CD14-positive monocyte (primary cell): ENCODE data around the gene KLHL10. TPM values are rescaled to one million over a fixed set of nuclear protein-coding genes. Genes with fewer than 3 reads are reported as not detected.

Experiments
- DNase-seq, 3 donors: peaks; one replicate each; pipeline ENCODE4 v3.0.0-alpha.2; 2011 to 2022
- H2AFZ ChIP-seq: 2 replicates; pipeline ENCODE4 v1.6.0; 2012; ENCODE audit warnings: mild to moderate bottlenecking, low read depth, low read length, inconsistent platforms; ENCODE audit not compliant: insufficient read depth, poor library complexity, severe bottlenecking
- H3K27ac ChIP-seq, 2 donors: 1 replicate in 1 of 2; 2 replicates in 1 of 2; pipeline ENCODE4 v1.5.1; 2012 to 2013; ENCODE audit warnings: low read length in 2 of 2, control low read depth in 1 of 2, inconsistent platforms in 1 of 2, low read depth in 1 of 2, mild to moderate bottlenecking in 1 of 2
- H3K27me3 ChIP-seq, 2 donors: one replicate each; pipeline versions ENCODE4 v1.6.0 to v1.6.1; 2011 to 2013; ENCODE audit warnings: low read length in 2 of 2; ENCODE audit not compliant: control insufficient read depth in 2 of 2, insufficient read depth in 2 of 2
- H3K36me3 ChIP-seq, 2 donors: replicated peaks in 1 of 2; 1 replicate in 1 of 2; 2 replicates in 1 of 2; pipeline versions ENCODE4 v1.5.1 to v1.6.1; 2012 to 2013; ENCODE audit warnings: low read length in 2 of 2, control low read depth in 1 of 2, inconsistent platforms in 1 of 2, mild to moderate bottlenecking in 1 of 2; ENCODE audit not compliant: insufficient read depth in 2 of 2, control insufficient read depth in 1 of 2
- H3K4me1 ChIP-seq, 2 donors: 1 replicate in 1 of 2; 2 replicates in 1 of 2; pipeline versions ENCODE4 v1.5.1 to v1.6.1; 2012 to 2013; ENCODE audit warnings: low read length in 2 of 2, control low read depth in 1 of 2, inconsistent platforms in 1 of 2, mild to moderate bottlenecking in 1 of 2, moderate library complexity in 1 of 2; ENCODE audit not compliant: insufficient read depth in 2 of 2, control insufficient read depth in 1 of 2
- H3K4me2 ChIP-seq: replicated peaks from 2 replicates; pipeline ENCODE3; 2012; ENCODE audit warnings: low read length, moderate library complexity, mild to moderate bottlenecking; ENCODE audit not compliant: poor library complexity, severe bottlenecking; ENCODE audit errors: extremely low read depth
- H3K4me3 ChIP-seq, 3 experiments: fragments of 200-600 bp in 1 of 3; sonication (generic) in 1 of 3; replicated peaks in 1 of 3; 1 replicate in 2 of 3; 2 replicates in 1 of 3; pipeline ENCODE4 v1.5.1; 2011 to 2013; ENCODE audit warnings: low read length in 3 of 3, mild to moderate bottlenecking in 3 of 3, control low read depth in 2 of 3, low read depth in 2 of 3, inconsistent platforms in 1 of 3, moderate library complexity in 1 of 3
- H3K79me2 ChIP-seq: 2 replicates; pipeline ENCODE4 v1.6.0; 2012; ENCODE audit warnings: mild to moderate bottlenecking, control low read depth, inconsistent platforms, low read length, moderate library complexity; ENCODE audit not compliant: insufficient read depth
- H3K9ac ChIP-seq: 2 replicates; pipeline ENCODE4 v1.6.0; 2017; ENCODE audit warnings: low read length, mild to moderate bottlenecking; ENCODE audit not compliant: insufficient read depth, poor library complexity, severe bottlenecking
- H3K9me3 ChIP-seq, 2 donors: replicated peaks in 1 of 2; 1 replicate in 1 of 2; 2 replicates in 1 of 2; pipeline versions ENCODE4 v1.5.1 to v1.6.1; 2012 to 2013; ENCODE audit warnings: low read length in 2 of 2, control low read depth in 1 of 2; ENCODE audit not compliant: control insufficient read depth in 1 of 2, insufficient read depth in 1 of 2
- H4K20me1 ChIP-seq: 2 replicates; pipeline ENCODE4 v1.6.0; 2012; ENCODE audit warnings: mild to moderate bottlenecking, low read length, control low read depth, moderate library complexity; ENCODE audit not compliant: insufficient read depth
- H3K27ac Mint-ChIP-seq, 7 donors: one replicate each; pipeline ENCODE4 v1.8.0; 2020; ENCODE audit warnings: mild to moderate bottlenecking in 7 of 7, mixed read lengths in 7 of 7, moderate library complexity in 6 of 7, inconsistent platforms in 2 of 7
- H3K27me3 Mint-ChIP-seq, 3 donors: one replicate each; pipeline ENCODE4 v1.8.0; 2021 to 2022; ENCODE audit warnings: low read depth in 3 of 3, mild to moderate bottlenecking in 3 of 3, mixed read lengths in 3 of 3, moderate library complexity in 3 of 3, inconsistent platforms in 1 of 3
- H3K36me3 Mint-ChIP-seq, 2 donors: one replicate each; pipeline ENCODE4 v1.8.0; 2020; ENCODE audit warnings: mixed read lengths in 2 of 2, inconsistent platforms in 1 of 2, mild to moderate bottlenecking in 1 of 2
- H3K4me1 Mint-ChIP-seq: one replicate; pipeline ENCODE4 v1.8.0; 2020; ENCODE audit warnings: mild to moderate bottlenecking, mixed read lengths
- H3K4me3 Mint-ChIP-seq, 2 donors: one replicate each; pipeline ENCODE4 v1.8.0; 2020; ENCODE audit warnings: mild to moderate bottlenecking in 2 of 2, mixed read lengths in 2 of 2, moderate library complexity in 1 of 2
- H3K9me3 Mint-ChIP-seq, 7 donors: one replicate each; pipeline ENCODE4 v1.8.0; 2020 to 2022; ENCODE audit warnings: mixed read lengths in 7 of 7, mild to moderate bottlenecking in 6 of 7, moderate library complexity in 6 of 7, inconsistent platforms in 2 of 7
- WGBS: methylation state at CpG from one replicate; pipeline ENCODE4 v1.1.5; 2013; ENCODE audit warnings: missing lambda C conversion rate; ENCODE audit not compliant: insufficient coverage; 5-methylcytosine and 5-hydroxymethylcytosine counted together
- intact Hi-C, 2 donors: fragments of 100-400 bp; cut with micrococcal nuclease; formaldehyde crosslinking; loops; one replicate each; pipeline versions ENCODE4 v1.15.0 to v1.15.1; 2023
- polyA plus RNA-seq, 3 donors: library from polyadenylated mRNA; depleted of rRNA in 1 of 3; unstranded in 2 of 3; stranded (reverse) in 1 of 3; fragments of 300-500 nt in 2 of 3; fragments of >200 nt in 1 of 3; fragmentation: Illumina TruSeq in 2 of 3; gene quantifications; 1 replicate in 2 of 3; 2 replicates in 1 of 3; pipeline ENCODE4 v1.2.3, GENCODE V29; 2012 to 2021
- TF ChIP-seq, protein P1 (sequence below): fragments of 200-600 bp; IDR thresholded peaks from one replicate; pipeline ENCODE4 v1.8.0; 2022; ENCODE audit warnings: antibody characterized with exemption, mild to moderate bottlenecking

Gene KLHL10
- polyA plus RNA-seq, 3 donors = 0.15 TPM; not detected in 2

DNA sequence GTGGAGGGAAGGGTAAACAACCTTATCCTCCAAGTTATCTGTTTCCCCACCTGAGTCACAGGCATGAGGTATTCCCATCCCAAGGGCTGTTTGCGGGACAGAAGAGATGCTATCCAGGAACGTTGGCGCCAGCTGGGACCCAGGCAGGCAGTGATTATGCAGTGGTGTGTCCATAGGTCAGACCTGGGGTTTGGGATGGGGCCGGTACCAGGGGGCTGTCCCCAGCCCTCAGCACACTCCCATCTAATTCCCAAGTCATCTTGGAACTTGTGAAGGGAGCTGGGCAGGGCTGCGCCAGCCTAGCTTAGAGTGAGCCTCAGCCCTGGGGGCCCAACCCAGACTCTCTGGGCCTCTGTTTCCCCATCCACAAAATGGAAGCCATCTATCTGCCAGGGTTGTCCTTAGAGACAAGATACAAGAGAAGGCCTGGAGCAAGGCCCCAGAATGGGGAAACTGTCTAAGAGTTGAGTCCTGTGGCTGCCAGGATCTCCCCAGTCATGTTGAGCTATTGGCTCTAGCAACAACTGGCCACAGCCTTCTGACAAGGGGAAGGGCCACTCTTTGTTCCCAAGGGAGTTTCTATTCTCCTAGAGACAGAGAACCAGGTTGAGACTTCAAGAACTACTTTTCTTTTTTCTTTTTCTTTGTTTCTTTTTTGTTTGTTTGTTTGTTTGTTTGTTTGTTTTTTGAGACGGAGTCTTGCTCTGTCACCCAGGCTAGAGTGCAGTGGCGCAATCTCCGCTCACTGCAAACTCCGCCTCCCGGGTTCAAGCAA lies 41.3 kb upstream of the KLHL10 start:
- H3K4me1 ChIP-seq = peaks cover 10 to 11% of the 10 kb centered on the region in 2 donors

DNA sequence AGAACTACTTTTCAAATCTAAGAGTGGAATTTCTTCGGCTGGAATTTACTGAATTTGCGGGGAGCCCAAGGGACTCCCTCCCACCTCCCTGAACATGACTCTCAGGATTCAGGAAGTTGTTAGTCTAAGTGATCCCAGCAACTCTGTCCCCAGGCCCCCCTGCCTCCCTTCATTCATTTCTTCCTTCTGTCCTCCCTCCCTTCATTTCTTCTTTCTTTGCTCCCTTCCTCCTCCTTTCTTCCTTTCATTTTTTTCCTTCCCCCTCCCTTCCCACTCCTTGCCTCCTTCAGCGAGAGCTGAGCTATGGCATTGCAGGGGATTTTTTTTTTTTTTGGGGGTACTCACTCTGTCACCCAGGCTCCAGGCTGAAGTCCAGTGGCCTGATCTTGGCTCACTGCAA lies 40.2 kb upstream of the KLHL10 start:
- Histone ChIP-seq H4K20me1 (no peaks in the 10 kb centered on the region), H2AFZ (no peak overlapping the region), H3K36me3 (no peaks in the 10 kb centered on the region), H3K27ac (no peak overlapping the region), H3K4me3 (no peak overlapping the region), H3K79me2 (no peaks in the 10 kb centered on the region), H3K4me1 (peaks cover 10 to 11% of the 10 kb centered on the region in 2 donors), H3K27me3 (no peaks in the 10 kb centered on the region), H3K4me2 (no peak overlapping the region), H3K9me3 (no peaks in the 10 kb centered on the region), H3K9ac (no peak overlapping the region)
- H3K9me3 Mint-ChIP-seq = peaks cover 0 to 2% (median 0%) of the 10 kb centered on the region in 7 donors
- WGBS = 60% methylated on average over 1 of the region's 3 CpGs
- H3K4me1 Mint-ChIP-seq = peaks cover 24% of the 10 kb centered on the region
- H3K27ac Mint-ChIP-seq = peak overlapping the region in 1 of 7 donors; percentile 66
- no peak overlapping the region for H3K4me3 Mint-ChIP-seq
- H3K36me3 Mint-ChIP-seq = no peaks in the 10 kb centered on the region
- intact Hi-C loops = no loop called here
- H3K27me3 Mint-ChIP-seq = peaks cover 2 to 3% (median 2%) of the 10 kb centered on the region in 3 donors
- TF ChIP-seq, protein P1, sequence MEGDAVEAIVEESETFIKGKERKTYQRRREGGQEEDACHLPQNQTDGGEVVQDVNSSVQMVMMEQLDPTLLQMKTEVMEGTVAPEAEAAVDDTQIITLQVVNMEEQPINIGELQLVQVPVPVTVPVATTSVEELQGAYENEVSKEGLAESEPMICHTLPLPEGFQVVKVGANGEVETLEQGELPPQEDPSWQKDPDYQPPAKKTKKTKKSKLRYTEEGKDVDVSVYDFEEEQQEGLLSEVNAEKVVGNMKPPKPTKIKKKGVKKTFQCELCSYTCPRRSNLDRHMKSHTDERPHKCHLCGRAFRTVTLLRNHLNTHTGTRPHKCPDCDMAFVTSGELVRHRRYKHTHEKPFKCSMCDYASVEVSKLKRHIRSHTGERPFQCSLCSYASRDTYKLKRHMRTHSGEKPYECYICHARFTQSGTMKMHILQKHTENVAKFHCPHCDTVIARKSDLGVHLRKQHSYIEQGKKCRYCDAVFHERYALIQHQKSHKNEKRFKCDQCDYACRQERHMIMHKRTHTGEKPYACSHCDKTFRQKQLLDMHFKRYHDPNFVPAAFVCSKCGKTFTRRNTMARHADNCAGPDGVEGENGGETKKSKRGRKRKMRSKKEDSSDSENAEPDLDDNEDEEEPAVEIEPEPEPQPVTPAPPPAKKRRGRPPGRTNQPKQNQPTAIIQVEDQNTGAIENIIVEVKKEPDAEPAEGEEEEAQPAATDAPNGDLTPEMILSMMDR = no peak
- no peak for DNase-seq

More for the DNA sequence above, 41.3 kb upstream of the KLHL10 start:
- H3K4me3 ChIP-seq = no peak overlapping the region
- Mint-ChIP-seq H3K4me1 (peaks cover 22% of the 10 kb centered on the region), H3K27me3 (peaks cover 2 to 4% (median 3%) of the 10 kb centered on the region in 3 donors), H3K4me3 (no peak overlapping the region), H3K36me3 (no peaks in the 10 kb centered on the region), H3K27ac (peak overlapping the region in 2 of 7 donors; percentile 30 to 53), H3K9me3 (peaks cover 0 to 2% (median 0%) of the 10 kb centered on the region in 7 donors)
- peak overlapping the region; percentile 2 to 41 for H3K27ac ChIP-seq
- peak in 2 of 3 donors; percentile 5 to 21 for DNase-seq
- no peaks in the 10 kb centered on the region for H3K79me2 ChIP-seq
- H3K9me3 ChIP-seq = no peaks in the 10 kb centered on the region
- no peak overlapping the region for H3K9ac ChIP-seq
- H3K4me2 ChIP-seq = no peak overlapping the region
- H4K20me1 ChIP-seq = no peaks in the 10 kb centered on the region
- WGBS = 80% methylated on average over 1 of the region's 10 CpGs
- H3K27me3 ChIP-seq = no peaks in the 10 kb centered on the region
- TF ChIP-seq, protein P1 = no peak
- H3K36me3 ChIP-seq = no peaks in the 10 kb centered on the region
- H2AFZ ChIP-seq = peak overlapping the region; percentile 41
- intact Hi-C loops = no loop called here
